ENCODE results near the gene ASTE1.

- TF ChIP-seq CTCF (IDR thresholded peaks at IDR 0.05) (no peak), POLR2AphosphoS5 (IDR thresholded peaks at IDR 0.05) (no peak), POLR2A (IDR thresholded peaks at IDR 0.05) (no peak)
Observed at GRCh38 chr3:130979117-130979516, 47.5 kb downstream of the ASTE1 start.

All from prostate gland (tissue), 2 donors.